COR-L47 (cell line): ENCODE measurements around the gene PARD3.
"Not testable (repeated sequence)": the region's sequence is repeated elsewhere in the genome, so short reads cannot be mapped to it uniquely, and the experiment has no call there.

Source experiments
- DNase-seq: peaks from one replicate; lab custom pipeline; 2025; lab: John Stamatoyannopoulos, UW

The PARD3 gene

DNA sequence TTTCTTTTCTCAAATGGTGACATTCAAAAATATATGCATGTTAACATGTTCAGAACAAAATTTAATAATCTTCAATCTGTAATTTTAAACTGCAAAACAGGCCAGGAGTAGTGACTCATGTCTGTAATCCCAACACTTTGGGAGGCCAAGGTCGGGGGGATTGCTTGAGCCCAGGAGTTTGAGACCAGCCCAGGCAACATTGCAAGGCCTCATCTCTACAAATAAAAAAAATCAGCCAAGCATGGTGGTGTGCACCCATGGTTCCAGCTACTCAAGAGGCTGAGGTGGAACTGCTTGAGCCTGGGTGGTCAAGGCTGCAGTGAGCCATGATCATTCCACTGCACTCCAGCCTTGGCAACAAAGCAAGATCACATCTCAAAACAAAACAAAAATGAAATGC, 394.3 kb downstream of the PARD3 start:
- no peak for DNase-seq

GRCh38 chr10:34420273-34420672, 394.8 kb downstream of the PARD3 start:
- no peak for DNase-seq

- no peak for DNase-seq
Observed at GRCh38 chr10:34415039-34415438, 400.1 kb downstream of the PARD3 start.

DNA sequence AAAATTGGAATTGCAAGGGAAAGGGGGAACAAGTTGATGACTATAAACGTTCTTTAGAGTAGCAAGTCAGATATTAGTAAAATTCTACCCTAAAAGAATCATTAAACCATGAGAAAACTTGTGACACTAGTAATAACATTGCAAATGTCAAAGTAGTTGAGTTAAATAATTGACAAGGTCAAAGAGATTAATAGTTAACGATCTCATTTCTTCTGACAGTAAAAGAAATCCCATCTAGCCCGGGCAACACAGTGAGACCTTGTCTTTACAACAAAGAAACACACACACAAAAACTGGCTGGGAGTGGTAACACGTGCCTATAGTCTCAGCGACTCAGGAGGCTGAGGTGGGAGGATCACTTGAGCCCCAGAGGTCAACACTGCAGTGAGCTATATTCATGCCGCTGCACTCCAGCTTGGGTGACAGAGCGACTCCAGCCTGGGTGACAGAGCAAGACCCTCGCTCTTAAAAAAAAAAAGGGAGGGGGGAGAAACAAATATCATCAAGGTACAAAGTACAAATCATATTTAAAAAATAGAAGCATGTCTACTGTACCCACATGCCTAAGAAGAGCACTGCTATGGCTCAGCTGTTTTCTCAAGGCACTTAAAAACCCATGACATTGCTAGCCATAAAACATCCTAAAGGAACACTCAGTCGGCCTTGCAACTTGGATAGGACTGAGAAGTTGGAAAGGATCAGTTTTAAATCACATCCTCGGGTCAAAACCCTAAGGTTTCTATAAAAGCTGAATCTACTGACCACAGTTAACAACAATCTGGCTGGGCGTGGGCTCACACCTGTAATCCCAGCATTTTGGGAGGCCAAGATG, 401.1 kb downstream of the PARD3 start:
- DNase-seq = no peak

GRCh38 chr10:34413214-34413613, 401.9 kb downstream of the PARD3 start:
- no peak for DNase-seq

GRCh38 chr10:34408956-34409355, 406.1 kb downstream of the PARD3 start:
- no peak for DNase-seq

- no peak for DNase-seq
Observed at GRCh38 chr10:34408381-34408780, 406.7 kb downstream of the PARD3 start.

- DNase-seq = no peak
Observed at GRCh38 chr10:34407324-34407805, 407.7 kb downstream of the PARD3 start.

GRCh38 chr10:34406463-34407323, 408.4 kb downstream of the PARD3 start:
- DNase-seq = no peak

DNA sequence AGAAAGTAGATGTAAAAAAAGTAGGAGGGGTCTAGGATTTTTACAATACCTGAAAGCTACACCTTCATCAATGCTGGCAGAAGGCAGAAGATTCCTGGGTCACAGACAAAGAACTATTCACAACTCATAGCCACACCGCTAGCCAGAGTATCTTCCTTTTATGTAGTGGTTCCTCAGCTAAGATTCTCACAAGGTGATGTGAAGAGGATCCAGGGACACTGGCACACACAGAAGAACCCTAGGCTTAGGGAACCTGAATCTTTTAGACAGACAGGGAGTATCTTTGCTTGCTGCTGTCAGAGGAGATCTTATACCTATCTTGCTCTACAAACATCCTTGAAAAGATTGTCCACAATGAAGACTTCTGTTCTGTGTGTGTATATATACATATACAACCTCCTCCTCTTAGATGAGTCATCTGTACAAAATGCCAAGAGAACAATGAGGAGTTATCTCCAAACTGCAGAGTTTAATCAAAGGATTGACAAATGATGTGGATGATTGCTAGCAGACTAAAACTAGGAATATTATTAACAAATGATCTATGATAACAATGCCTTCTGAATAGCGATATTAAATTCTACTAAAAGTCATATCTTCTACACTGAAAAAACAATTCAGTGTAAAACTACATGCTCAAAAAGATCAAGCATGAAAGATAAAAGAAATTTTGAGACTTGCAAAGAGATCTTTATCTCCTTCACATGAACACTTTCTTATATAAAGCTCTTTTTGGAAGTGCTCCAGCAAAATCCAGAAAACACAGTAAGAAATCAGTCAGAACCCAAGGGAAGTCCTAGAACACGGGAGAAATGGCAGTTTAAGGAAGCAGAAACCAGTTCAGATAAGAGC, 409.3 kb downstream of the PARD3 start:
- no peak for DNase-seq

GRCh38 chr10:34403512-34403911, 411.6 kb downstream of the PARD3 start:
- DNase-seq = no peak

DNA sequence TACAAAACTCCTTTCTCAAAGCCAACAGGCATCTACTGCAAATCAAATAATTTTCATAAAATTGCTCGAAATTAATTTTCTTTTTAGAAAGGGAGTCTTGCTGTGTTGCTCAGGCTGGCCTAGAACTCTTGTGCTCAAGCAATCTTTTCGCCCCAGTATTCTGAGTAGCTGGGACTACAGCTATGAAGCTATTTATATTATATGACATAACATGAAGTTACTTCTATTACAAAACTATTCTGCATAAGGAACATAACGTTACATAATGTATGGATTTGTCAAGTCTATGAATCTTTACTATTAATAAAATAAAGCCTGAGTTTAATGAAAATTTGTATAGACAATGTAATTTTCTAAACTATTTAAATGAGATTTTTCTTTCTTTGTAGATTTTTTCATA, 415.0 kb downstream of the PARD3 start:
- no peak for DNase-seq

GRCh38 chr10:34399013-34399412, 416.1 kb downstream of the PARD3 start:
- DNase-seq = no peak

DNA sequence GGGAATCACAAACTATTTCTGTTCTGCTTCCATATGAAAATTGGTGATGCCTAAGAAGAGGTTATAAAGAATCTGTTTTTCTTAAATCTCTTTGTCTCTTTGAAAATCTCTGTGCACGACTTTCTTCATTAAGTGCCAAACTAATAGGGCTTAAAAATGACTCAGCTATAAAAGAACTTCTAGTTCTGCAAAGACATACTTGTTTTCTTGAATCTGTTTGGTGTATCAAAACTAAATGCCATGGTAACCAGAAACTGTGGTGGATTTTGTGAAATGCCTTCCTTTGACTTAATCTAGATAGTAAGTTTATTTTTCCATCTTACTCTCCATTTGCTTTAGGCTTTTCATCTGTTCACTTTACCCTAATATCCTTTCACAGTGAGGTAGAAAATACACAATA, 417.8 kb downstream of the PARD3 start:
- no peak for DNase-seq

DNA sequence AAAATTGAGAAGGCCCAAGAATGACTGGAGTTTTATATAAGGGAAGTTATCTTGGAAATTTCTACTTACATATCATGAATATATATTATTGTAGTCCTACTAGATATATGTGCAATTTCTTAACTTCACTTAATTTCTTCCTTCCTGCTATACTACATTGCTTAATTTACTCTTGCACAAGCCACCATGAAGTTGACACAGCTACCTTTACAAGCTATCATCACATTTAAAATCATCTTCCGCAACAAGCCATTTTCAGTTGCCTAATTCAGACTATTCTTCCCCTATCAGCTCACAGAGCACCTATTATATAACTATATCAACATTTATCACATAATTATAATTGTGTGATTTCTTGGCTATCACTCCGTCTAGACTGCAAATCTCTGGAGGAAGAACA, 418.4 kb downstream of the PARD3 start:
- DNase-seq = no peak

GRCh38 chr10:34392641-34393170, 422.4 kb downstream of the PARD3 start:
- no peak for DNase-seq

DNA sequence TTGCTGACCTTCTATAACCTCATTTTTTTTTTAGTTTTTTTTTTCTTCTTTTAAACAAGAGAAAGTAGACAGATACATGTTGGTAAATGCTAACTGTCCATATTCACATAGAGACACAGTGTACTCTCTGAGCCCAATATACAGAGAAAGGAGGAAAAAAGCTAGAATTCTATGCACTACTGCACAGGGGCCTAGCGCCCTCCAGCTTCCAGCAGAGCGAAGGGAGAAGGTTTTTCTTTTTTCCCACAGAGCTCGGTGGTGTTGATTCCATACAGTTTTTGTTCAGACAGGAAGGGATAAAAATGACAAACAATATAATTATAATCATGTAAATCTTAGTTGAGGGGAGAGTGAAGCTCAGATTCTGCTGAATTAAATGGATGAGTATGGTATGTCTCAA, 423.9 kb downstream of the PARD3 start:
- DNase-seq = not testable (repeated sequence)

GRCh38 chr10:34389801-34390200, 425.3 kb downstream of the PARD3 start:
- DNase-seq = no peak

GRCh38 chr10:34386921-34387320, 428.2 kb downstream of the PARD3 start:
- no peak for DNase-seq

GRCh38 chr10:34384372-34384771, 430.7 kb downstream of the PARD3 start:
- no peak for DNase-seq

- no peak for DNase-seq
Observed at GRCh38 chr10:34382626-34383025, 432.5 kb downstream of the PARD3 start.

DNA sequence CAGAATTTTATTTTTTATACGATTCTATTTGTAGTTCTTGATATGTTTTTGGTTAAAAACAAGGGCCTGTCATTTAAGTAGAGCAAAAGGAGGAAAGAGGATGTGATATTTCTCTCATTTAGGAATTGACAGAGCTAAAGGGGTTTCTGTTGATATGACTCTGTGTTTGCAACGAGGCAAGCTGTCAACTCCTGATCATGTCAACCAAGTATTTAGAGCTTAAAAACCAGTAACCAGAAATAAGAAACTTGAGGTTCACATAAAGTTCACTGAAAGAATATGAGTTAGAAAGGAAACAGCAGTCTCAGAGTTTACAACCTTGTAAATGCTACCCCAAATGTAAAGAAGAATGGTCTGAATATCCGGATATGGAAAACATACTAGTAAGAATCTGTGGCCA, 434.2 kb downstream of the PARD3 start:
- DNase-seq = no peak
